HG02642 (cell line): Measurements from ENCODE around the gene TCAIM.
"Not testable (repeated sequence)": the region's sequence is repeated elsewhere in the genome, so short reads cannot be mapped to it uniquely, and the experiment has no call there.

ENCODE experiments used
- ATAC-seq: cut with Tn5 transposase; IDR thresholded peaks from one replicate; pipeline ENCODE4 v1.9.1; 2021; ENCODE audit warnings: mild to moderate bottlenecking; ENCODE audit not compliant: unreplicated experiment, poor library complexity

TCAIM gene

DNA sequence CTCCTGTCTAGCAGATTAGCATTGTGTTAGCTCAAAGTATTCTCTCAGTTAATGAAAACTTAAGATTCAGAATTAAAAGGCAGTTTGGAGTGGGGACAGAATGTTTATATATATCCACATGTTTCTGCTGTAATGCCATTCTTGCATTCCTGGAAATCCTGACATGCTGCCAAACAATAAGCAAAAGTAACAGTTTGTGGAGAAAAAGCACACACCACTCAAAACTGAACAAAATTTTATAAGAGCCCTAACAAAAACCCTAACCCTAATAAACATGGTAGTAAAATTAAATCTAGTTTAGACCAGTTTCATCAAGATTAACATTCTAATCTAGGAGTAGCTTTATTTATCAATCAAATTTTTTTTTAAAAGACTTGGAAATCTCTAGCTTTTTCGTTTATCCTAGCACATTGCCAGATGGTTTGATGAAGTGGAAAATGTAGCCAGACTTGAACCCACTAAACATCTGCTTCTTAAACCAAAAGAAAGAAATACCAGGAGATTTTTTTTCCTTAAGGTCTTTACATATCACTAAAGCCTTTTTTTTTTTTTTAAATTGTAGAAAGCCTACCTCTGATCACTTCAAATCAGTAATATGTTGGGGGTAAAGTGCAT is 3.7 kb downstream of the TCAIM start:
- ATAC-seq: no peak

DNA sequence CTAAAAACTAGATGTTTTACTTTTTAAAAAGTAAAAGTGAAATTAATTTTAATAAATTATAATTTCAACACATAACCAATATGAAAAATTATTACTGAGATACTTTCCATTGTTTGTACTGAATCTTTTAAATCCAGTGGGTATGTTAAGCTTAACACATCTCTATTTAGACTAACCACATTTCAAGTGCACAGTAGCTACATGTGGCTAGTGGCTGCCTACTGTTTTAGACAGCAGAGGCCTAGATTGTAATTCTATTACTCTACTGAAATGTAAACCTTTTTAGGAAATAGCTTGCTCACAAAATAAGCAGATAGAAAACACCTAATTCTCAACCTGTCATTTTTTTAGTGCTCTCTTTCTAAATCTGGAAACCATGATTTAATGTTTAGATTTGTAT is 4.9 kb downstream of the TCAIM start:
- no peak for ATAC-seq

DNA sequence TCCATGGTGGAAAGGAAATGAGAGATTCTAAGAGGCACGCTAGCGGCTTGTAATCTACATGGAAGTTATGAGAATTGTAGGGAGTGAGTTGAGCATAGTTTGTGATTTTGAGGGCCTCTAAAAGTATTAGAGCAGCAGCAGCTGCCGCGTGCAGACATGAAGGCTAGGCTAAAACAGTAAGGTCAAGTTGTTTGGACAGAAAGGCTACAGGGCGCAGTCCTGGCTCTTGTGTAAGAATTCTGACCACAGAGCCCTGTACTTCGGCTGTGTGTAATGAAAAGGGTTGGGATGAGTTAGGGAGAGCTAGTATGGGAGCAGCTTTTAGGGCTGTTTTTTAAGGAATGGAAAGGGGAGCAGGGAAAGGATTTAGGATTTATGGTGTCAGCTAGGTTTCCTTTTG is 8.0 kb downstream of the TCAIM start:
- not testable (repeated sequence) for ATAC-seq

DNA sequence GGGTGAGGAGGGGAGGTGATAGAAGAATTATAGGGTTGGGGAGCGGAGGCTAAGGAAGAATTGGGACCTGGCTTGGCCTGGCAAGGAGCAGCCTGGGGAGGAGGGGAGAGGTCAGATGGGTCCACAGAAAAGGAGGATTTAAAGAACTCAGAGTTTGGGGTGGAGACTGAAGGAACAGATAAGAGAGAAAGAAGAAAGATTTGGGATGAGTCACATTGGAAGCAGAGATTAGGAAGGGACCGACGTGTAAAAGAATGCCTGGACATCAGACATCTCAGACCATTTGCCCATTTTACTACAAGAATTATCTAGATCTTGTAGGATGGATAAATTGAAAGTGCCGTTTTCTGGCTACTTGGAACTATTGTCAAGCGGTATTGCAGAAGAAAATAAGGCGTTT is 10.4 kb downstream of the TCAIM start:
- no peak for ATAC-seq

DNA sequence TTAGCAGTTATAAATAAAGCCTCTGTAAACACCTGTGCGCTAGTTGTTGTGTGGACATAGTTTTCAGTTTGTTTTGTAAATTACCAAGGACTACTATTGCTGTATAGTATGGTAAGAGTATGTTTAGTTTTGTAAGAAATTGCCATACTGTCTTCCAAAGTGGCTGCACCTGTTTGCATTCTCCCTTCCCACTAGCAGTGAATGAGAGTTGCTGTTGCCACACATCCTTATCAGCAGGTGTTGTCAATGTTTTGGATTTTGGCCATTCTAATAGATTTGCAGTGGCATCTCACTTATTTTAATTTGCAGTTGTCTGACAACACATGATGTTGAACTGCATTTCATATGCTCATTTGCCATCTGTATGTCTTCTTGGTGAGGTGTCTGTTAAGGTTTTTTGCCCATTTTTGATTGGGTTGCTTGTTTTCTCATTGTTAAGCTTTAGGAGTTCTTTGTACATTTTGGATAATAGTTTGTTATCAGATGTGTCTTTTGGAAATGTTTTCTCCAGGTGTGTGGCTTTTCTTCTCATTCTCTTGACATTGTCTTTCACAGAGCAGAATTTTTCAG is 14.9 kb downstream of the TCAIM start:
- ATAC-seq: no peak

DNA sequence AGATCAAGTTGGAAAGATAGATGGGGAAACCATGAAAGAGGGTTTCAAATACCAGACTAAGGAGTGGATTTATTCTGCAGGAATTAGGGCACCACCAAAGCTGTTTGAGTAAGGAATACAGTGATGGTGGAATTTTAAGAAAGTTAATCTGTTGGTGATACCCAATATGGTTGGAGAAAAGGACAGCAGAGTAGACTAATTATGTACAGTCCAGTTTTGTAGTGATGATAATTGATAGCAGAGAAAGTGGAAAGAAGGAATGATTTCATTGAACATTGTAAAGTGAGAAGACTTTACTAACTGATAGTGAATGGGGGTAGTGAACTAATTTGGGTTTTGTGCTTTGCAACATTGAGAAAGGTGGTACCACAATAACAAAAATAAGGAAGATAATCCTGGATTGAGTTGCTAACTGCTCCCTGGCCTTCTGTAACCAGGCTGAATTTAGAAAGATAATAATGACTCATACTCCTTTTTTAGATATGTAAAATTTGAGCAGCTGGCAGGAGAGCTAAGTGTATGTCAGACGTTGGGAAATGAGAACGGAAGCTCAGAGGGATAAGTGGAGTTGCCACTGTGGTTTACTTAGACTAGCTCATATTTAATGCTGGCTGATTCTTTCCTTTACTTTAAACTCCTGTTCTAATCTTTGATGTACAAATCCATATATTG is 16.9 kb downstream of the TCAIM start:
- no peak for ATAC-seq

DNA sequence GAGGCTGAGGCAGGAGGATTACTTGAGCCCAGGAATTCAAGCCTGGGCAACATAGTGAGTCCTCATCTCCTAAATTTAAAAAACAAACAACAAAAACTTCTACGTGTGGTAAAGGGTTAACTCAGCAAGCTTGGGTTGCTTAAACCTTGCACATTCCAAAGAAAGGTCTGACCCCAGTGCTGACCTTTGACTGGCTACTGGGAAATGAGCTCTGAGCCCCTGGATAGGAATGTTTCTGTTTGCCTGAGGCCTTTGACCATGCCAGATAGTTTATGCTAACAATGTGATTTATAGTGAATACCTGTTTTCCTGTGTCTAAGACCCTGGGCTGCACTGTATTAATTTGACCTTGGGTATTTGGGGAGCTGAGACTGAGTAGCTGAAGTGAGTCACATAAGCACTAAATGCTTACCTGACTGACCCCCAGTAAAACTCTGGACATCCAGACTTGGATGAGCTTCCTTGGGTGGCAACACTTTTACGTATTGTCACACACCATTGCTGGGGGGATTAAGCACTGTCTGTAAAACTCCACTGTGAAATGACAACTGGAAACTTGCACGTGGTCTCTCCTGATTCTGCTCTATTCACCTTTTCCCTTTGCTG is 20.7 kb downstream of the TCAIM start:
- no peak for ATAC-seq

DNA sequence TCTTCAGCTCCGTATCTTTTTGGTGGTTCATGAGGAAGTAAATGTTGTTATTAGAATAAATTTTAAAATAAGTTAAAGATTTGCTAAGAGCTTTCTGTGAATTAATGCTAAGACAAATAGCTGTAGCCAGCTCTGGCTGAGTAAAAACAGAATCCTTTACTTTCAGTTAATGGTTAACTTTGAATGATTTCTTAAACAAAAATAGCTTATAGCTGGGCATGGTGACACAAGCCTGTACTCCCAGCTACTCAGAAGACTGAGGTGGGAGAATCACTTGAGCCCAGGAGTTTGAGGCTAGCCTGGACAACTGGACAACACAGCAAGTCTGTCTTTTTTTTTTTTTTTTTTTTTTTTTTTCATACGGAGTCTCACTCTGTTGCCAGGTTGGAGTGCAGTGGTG is 25.0 kb downstream of the TCAIM start:
- no peak for ATAC-seq

DNA sequence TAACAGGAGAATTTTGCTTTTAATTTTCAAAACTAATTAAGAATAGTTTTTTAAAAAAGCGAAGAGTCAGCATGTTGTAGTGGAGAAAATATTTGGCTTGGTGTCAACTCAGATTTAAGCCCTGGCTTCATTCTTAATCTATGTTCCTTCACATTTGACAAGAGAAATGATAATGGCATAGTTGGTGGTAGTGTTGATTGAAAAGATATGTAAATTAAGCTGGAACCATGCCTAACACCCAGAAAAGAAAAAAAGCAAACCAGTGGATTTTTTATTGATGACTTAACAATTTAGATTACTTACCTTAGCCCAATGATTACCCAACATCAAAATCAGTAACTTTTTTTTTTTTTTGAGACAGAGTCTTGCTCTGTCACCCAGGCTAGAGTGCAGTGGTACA is 27.4 kb downstream of the TCAIM start:
- no peak for ATAC-seq

DNA sequence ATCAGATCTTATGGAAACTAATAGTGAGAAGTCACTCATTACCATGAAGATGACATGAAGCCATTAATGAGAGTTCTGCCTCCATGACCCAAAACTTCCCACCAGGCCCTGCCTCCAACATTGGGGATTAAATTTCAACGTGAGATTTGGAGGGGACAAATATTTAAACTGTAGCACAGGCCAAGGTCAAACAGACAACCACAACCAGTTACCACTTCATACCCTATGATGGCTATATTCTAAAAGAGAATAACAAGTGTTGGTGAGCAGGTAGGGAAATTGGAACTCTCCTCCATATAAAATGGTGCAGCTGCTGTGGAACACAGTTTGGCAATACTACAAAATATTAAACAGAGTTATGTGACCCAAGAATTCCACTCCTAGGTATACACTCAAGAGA is 36.9 kb downstream of the TCAIM start:
- no peak for ATAC-seq

DNA sequence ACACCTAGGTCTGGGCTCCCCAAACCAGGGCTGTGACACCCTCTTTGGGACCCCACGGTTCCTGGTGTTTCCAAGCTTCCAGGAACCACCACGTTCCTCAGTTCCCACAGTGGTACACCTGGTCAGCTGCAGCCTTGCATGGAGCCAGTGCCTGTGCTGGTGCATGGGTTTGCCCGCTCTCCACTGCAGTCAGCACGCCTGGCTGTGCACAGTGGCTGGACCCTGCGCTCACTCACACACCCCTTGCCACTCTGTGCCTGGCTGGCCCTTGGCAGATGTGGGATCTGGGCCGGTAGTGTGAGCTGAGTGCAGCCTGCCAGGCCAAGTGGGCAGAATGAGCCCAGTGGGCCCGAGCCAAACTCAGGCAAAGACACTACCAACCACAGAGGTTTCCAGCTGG is 48.8 kb downstream of the TCAIM start:
- no peak for ATAC-seq

DNA sequence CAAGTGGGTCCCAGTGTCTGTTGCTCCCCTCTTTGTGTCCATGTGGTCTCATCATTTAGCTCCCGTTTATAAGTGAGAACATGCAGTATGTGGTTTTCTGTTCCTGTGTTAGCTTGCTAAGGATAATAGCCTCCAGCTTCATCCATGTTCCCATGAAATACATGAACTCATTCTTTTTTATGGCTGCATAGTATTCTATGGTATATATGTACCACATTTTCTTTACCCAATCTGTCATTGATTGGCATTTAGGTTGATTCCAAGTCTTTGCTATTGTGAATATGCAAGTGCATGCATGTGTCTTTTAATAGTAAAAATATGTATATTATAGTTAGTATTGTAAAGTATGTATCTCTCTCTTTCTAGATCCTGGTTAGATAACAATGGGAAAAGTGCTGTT is 53.9 kb downstream of the TCAIM start:
- no peak for ATAC-seq

DNA sequence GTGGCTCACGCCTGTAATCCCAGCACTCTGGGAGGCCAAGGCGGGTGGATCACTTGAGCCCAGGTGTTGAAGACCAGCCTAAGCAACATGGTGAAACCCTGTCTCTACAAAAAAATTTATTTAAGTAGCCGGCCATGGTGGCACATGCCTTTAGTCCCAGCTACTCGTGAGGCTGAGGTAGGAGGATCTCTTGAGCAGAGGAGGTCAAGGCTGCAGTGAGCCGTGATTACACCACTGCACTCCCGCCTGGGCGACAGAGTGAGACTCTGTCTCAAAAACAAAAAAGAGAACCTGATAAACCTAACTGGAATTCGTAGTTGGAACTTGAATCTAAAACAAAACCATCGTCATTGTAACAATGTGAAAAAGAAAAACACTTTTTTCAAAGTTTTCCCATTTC is 57.1 kb downstream of the TCAIM start:
- ATAC-seq: no peak

DNA sequence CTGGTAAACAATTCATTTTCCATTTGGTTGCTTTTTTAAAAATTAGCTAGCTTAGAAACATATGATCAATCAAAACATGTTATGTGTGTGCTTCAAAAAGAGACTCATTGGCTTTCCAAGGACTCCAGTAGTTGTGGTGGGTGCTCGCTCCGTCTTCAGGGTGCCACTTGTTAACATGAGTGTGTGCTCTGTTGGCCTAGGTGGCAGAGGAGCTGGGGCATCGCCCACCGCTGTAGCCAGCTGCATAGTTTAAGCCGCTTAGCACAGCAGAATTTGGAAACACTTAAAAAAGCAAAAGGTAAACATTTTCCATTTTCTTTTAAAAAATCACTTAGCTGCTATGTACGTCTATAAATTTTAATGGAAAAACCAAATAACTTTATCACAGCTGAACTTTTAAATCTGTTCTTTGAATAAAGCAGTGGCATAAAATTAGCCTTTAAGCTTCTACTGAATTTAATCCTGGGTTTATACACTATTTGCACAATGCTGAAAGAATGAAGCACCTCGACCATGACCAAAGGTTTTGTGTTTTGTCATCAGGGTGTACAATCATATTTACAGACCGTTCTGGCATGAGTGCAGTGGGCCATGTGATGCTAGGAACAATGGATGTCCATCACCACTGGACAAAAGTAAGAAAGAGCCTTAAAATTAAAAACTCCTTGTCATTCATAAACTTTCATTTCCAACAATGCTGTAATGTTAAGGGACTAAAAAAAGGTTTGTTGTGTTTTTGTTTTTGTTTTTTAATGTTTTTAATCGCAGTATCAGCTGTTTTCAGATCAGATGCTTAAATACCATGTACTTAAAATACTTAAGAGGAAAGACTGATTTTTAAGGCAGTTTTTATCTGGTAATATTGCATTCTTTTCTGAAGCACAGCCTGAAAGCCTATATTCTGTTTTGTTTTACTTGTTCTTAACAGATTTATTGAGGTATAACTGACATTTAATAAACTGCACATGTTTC is 57.9 kb downstream of the TCAIM start:
- ATAC-seq: no peak

DNA sequence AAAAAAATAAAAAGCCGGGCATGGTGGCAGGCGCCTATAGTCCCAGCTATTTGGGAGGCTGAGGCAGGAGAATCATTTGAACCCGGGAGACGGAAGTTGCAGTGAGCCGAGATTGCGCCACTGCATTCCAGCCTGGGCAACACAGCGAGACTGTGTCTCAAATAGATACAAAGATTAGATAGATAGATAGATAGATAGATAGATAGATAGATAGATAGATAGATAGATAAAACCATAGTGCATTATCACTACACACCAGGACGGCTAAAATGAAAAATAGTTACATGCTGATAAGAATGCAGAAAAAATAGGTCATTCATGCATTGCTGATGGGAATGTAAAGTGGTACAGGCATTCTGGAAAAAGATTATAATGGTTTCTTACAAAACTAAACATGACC is 59.7 kb downstream of the TCAIM start:
- ATAC-seq: not testable (repeated sequence)

DNA sequence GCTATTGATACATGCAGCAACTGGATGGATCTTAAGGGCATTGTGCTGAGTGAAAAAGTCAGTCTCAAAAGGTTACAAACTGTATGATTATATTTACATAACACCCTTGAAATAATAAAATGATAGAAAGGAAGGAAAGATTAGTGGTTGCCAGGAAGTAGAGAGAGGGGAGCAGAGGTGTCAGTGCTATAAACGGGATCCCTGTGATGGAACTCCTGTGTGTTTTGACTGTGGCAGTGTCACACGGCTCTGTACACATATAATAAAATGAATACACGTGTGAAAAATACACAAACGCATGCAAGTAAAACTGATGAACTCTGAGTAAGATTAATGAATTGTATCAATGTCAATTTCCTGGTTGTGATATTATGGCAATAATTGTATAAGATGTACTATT is 60.3 kb downstream of the TCAIM start:
- ATAC-seq: no peak

DNA sequence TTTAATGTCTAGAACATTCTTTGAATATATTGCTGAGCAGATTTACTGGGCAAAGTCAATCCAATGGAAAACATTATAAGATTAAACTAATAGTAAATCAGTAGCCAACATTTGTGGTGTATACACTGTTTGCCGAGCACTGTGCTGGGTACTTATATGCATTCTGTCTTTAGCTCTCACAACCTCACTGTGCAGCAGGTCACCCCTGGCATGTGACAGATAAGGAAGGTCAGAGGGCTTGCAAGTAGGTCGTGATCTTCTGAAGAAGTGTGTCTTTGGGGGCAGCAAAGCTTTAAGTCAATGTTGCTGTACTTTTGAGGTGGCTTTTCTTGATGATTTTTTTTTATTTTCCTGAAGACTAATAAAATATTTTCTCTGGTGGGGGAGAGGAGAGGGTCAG is 62.2 kb downstream of the TCAIM start:
- no peak for ATAC-seq

DNA sequence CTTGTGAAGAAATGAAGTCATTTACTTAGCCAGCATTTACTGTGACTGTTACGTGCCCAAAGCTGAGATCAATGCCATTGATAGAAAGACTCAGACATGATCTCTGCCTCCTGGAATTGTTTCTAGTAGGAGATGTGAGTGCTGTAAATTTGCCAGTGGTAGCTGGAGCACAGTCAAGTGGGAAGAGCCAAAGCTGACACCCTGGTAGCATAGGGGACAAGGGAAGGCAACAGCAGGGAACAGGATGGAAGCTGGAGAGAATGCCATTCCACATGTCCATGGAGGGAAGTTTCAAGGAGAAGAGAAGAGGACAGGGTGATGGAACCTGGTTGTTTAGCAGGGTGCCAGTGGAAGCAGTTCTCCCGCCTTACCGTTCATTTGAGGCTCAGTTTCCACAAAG is 64.0 kb downstream of the TCAIM start:
- ATAC-seq: no peak

DNA sequence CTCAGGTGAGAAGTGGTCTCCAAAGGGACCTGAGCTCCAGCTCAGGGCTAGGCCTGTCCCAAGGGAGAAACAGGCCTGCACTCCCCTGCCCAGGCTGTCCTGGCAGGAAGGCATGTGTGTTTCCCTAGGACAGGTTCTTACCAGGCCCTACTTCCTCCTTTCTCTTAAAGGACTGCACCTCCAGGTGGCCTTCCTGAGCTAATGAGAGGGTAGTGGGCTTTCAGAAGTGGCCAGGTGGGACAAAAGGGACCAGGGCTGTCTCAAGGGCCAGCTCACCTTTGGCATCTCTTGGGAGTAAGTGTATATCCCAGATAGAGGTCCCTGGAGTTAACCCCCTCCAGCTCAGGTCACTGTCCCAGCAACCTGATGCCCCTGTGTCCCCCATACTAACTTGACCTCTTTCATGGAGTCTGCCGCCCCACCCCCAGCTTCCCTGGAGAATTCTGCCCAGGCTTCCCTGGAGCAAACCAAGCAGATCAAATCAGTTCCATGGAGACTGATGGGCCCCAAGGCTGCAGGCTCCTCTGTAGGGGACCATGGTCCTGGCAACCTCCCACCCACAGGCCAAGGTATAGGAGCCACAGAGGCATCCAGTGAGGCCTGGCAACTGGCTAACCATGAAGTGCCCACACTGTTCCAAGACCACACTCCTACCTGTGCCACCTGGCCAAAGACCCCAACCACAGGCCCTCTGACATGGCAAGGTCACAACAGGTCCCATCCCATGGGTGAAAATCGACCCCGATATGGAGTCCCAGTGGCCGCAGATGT is 71.3 kb downstream of the TCAIM start:
- no peak for ATAC-seq
